Measurements from ENCODE around the gene FAHD2A. TPM values are rescaled to one million over a fixed set of nuclear protein-coding genes. Genes with fewer than 3 reads are reported as not detected.
"Not testable (repeated sequence)": the region's sequence is repeated elsewhere in the genome, so short reads cannot be mapped to it uniquely, and the experiment has no call there.

FAHD2A gene
- total and polyA plus RNA-seq, 9 donors = 17.3 to 26.1 (median 20.4) TPM

GRCh38 chr2:95434507-95435076, 32.1 kb downstream of the FAHD2A start:
- not testable (repeated sequence) for DNase-seq; H3K9me3 ChIP-seq (replicated peaks; ENCODE audit: control insufficient read depth, low read depth, low read length); H3K27ac ChIP-seq (ENCODE audit: low read length); H3K27me3 ChIP-seq (ENCODE audit: control insufficient read depth, insufficient read depth, low read length); H3K36me3 ChIP-seq (ENCODE audit: control insufficient read depth, insufficient read depth, low read length); H3K4me3 ChIP-seq (ENCODE audit: low read length); H3K4me1 ChIP-seq (ENCODE audit: control insufficient read depth, insufficient read depth, low read length)
- WGBS (ENCODE audit: insufficient coverage) = no CpG with 5 or more reads among the region's 3 CpGs

- not testable (repeated sequence) for H3K27ac ChIP-seq (ENCODE audit: low read length); H3K9me3 ChIP-seq (replicated peaks; ENCODE audit: control insufficient read depth, low read depth, low read length); H3K4me1 ChIP-seq (ENCODE audit: control insufficient read depth, insufficient read depth, low read length); DNase-seq; H3K27me3 ChIP-seq (ENCODE audit: control insufficient read depth, insufficient read depth, low read length); H3K36me3 ChIP-seq (ENCODE audit: control insufficient read depth, insufficient read depth, low read length); H3K4me3 ChIP-seq (ENCODE audit: low read length)
- WGBS (ENCODE audit: insufficient coverage) = no CpG with 5 or more reads among the region's 30 CpGs
Measured at GRCh38 chr2:95435162-95435871, 32.8 kb downstream of the FAHD2A start.

- H3K4me3 ChIP-seq (ENCODE audit: low read length); H3K36me3 ChIP-seq (ENCODE audit: control insufficient read depth, insufficient read depth, low read length); H3K9me3 ChIP-seq (replicated peaks; ENCODE audit: control insufficient read depth, low read depth, low read length); DNase-seq; H3K4me1 ChIP-seq (ENCODE audit: control insufficient read depth, insufficient read depth, low read length); H3K27me3 ChIP-seq (ENCODE audit: control insufficient read depth, insufficient read depth, low read length); H3K27ac ChIP-seq (ENCODE audit: low read length): not testable (repeated sequence)
- no CpG with 5 or more reads among the region's 5 CpGs for WGBS (ENCODE audit: insufficient coverage)
Measured at GRCh38 chr2:95435872-95436209, 33.3 kb downstream of the FAHD2A start.

GRCh38 chr2:95442474-95443099, 40.1 kb downstream of the FAHD2A start:
- H3K4me3 ChIP-seq (ENCODE audit: low read length); H3K4me1 ChIP-seq (ENCODE audit: control insufficient read depth, insufficient read depth, low read length); DNase-seq; H3K27me3 ChIP-seq (ENCODE audit: control insufficient read depth, insufficient read depth, low read length); H3K27ac ChIP-seq (ENCODE audit: low read length); H3K9me3 ChIP-seq (replicated peaks; ENCODE audit: control insufficient read depth, low read depth, low read length); H3K36me3 ChIP-seq (ENCODE audit: control insufficient read depth, insufficient read depth, low read length): not testable (repeated sequence)
- no CpG with 5 or more reads among the region's 2 CpGs for WGBS (ENCODE audit: insufficient coverage)

- not testable (repeated sequence) for H3K27ac ChIP-seq (ENCODE audit: low read length); DNase-seq
- WGBS (ENCODE audit: insufficient coverage) = no CpG with 5 or more reads among the region's 2 CpGs
Measured at GRCh38 chr2:95445317-95445716, 42.8 kb downstream of the FAHD2A start.

GRCh38 chr2:95463292-95463691, 60.8 kb downstream of the FAHD2A start:
- not testable (repeated sequence) for H3K27me3 ChIP-seq (ENCODE audit: control insufficient read depth, insufficient read depth, low read length); DNase-seq; H3K9me3 ChIP-seq (replicated peaks; ENCODE audit: control insufficient read depth, low read depth, low read length); H3K4me3 ChIP-seq (ENCODE audit: low read length); H3K4me1 ChIP-seq (ENCODE audit: control insufficient read depth, insufficient read depth, low read length); H3K27ac ChIP-seq (ENCODE audit: low read length); H3K36me3 ChIP-seq (ENCODE audit: control insufficient read depth, insufficient read depth, low read length)
- no CpG with 5 or more reads among the region's 3 CpGs for WGBS (ENCODE audit: insufficient coverage)

More at GRCh38 chr2:95445317-95445716, 42.8 kb downstream of the FAHD2A start:
- H3K36me3 ChIP-seq (ENCODE audit: control insufficient read depth, insufficient read depth, low read length); H3K4me3 ChIP-seq (ENCODE audit: low read length); H3K27me3 ChIP-seq (ENCODE audit: control insufficient read depth, insufficient read depth, low read length); H3K4me1 ChIP-seq (ENCODE audit: control insufficient read depth, insufficient read depth, low read length); H3K9me3 ChIP-seq (replicated peaks; ENCODE audit: control insufficient read depth, low read depth, low read length): not testable (repeated sequence)

Other genes with a start within 250 kb of the FAHD2A start
- gene ZNF514, start 242.9 kb upstream of the FAHD2A start, total RNA-seq = 23.0 TPM
- gene ZNF514, start 242.9 kb upstream of the FAHD2A start, polyA plus RNA-seq (ENCODE audit: insufficient read depth in 1 of 8, insufficient read length in 8 of 8, low replicate concordance in 1 of 8) = 10 to 100 TPM; 11.9 to 19.6 (median 15.9) TPM
- gene ZNF2, start 236.9 kb upstream of the FAHD2A start, total RNA-seq = 8.2 TPM
- gene ZNF2, start 236.9 kb upstream of the FAHD2A start, polyA plus RNA-seq (ENCODE audit: insufficient read depth in 1 of 8, insufficient read length in 8 of 8, low replicate concordance in 1 of 8) = 1 to 10 TPM; 4.1 to 6.8 (median 5.5) TPM
- 6.2 TPM for gene ZNF892, start 195.2 kb upstream of the FAHD2A start, total RNA-seq
- 1 to 10 TPM; 1.3 to 3.4 (median 2.0) TPM for gene ZNF892, start 195.2 kb upstream of the FAHD2A start, polyA plus RNA-seq (ENCODE audit: insufficient read depth in 1 of 8, insufficient read length in 8 of 8, low replicate concordance in 1 of 8)
- 0.66 TPM for gene PROM2, start 128.3 kb upstream of the FAHD2A start, total RNA-seq
- gene PROM2, start 128.3 kb upstream of the FAHD2A start, polyA plus RNA-seq (ENCODE audit: insufficient read depth in 1 of 8, insufficient read length in 8 of 8, low replicate concordance in 1 of 8) = 1 to 10 TPM in 4 of 8 donors, under 1 TPM in 4; 0.37 to 2.5 (median 0.91) TPM
- gene KCNIP3, start 105.4 kb upstream of the FAHD2A start, total RNA-seq = 5.8 TPM
- 1 to 10 TPM; 5.5 to 8.9 (median 7.2) TPM for gene KCNIP3, start 105.4 kb upstream of the FAHD2A start, polyA plus RNA-seq (ENCODE audit: insufficient read depth in 1 of 8, insufficient read length in 8 of 8, low replicate concordance in 1 of 8)
- not detected for gene TRIM43B, start 82.0 kb downstream of the FAHD2A start, total RNA-seq
- not detected for gene TRIM43B, start 82.0 kb downstream of the FAHD2A start, polyA plus RNA-seq (ENCODE audit: insufficient read depth in 1 of 8, insufficient read length in 8 of 8, low replicate concordance in 1 of 8)
- gene TRIM43, start 189.3 kb downstream of the FAHD2A start, total RNA-seq = not detected
- not detected for gene TRIM43, start 189.3 kb downstream of the FAHD2A start, polyA plus RNA-seq (ENCODE audit: insufficient read depth in 1 of 8, insufficient read length in 8 of 8, low replicate concordance in 1 of 8)

Data from muscle of leg (tissue), 11 donors.